Activated T-cell treated with anti-CD3 and anti-CD28 coated beads, Interleukin-2, amount 50 U/mL, for 72 hours (primary cell): ENCODE measurements around the gene CDCP1. TPM values are rescaled to one million over a fixed set of nuclear protein-coding genes. Genes with fewer than 3 reads are reported as not detected.
"Not testable (repeated sequence)": the region's sequence is repeated elsewhere in the genome, so short reads cannot be mapped to it uniquely, and the experiment has no call there.

Source experiments
- ATAC-seq, 2 donors: fragments of 150-1000 bp; cut with Tn5 transposase; replicated peaks in 1 of 2; 2 replicates each; pipeline ENCODE4 v1.10.0; 2021; ENCODE audit warnings: moderate library complexity in 2 of 2, mild to moderate bottlenecking in 1 of 2
- DNase-seq, 2 donors: peaks; one replicate each; pipeline ENCODE4 v3.0.0; 2021 to 2022; ENCODE audit warnings: mixed read lengths in 1 of 2
- H3K27ac Mint-ChIP-seq: one replicate; pipeline ENCODE4 v1.8.0; 2022; ENCODE audit warnings: mild to moderate bottlenecking, moderate library complexity, mixed read lengths
- H3K27me3 Mint-ChIP-seq: one replicate; pipeline ENCODE4 v1.8.0; 2022; ENCODE audit warnings: low read depth, mixed read lengths
- H3K36me3 Mint-ChIP-seq, 2 donors: one replicate each; pipeline ENCODE4 v1.8.0; 2022; ENCODE audit warnings: mixed read lengths in 2 of 2, mild to moderate bottlenecking in 1 of 2; ENCODE audit not compliant: insufficient read depth in 2 of 2
- H3K4me1 Mint-ChIP-seq: one replicate; pipeline ENCODE4 v1.8.0; 2022; ENCODE audit warnings: low read depth, mixed read lengths
- H3K4me3 Mint-ChIP-seq, 2 donors: one replicate each; pipeline ENCODE4 v1.8.0; 2022; ENCODE audit warnings: mild to moderate bottlenecking in 2 of 2, mixed read lengths in 2 of 2, moderate library complexity in 2 of 2
- H3K9me3 Mint-ChIP-seq, 2 donors: one replicate each; pipeline ENCODE4 v1.8.0; 2022; ENCODE audit warnings: mixed read lengths in 2 of 2
- total RNA-seq, 2 donors: library from RNA; stranded (reverse); gene quantifications; one replicate each; pipeline ENCODE4 v1.2.3, GENCODE V29; 2022

Gene CDCP1
- total RNA-seq, 2 donors from 2014 or later, result 1.2 to 2.8 TPM

- Mint-ChIP-seq H3K27ac (no peak overlapping the region), H3K27me3 (no peaks in the 10 kb centered on the region), H3K9me3 (no peaks in the 10 kb centered on the region), H3K4me1 (peaks cover 11% of the 10 kb centered on the region), H3K36me3 (no peaks in the 10 kb centered on the region), H3K4me3 (no peak overlapping the region)
- ATAC-seq (no peak), DNase-seq (no peak)
These were observed 55.3 kb downstream of the CDCP1 start for GRCh38 chr3:45090855-45091254.

DNA sequence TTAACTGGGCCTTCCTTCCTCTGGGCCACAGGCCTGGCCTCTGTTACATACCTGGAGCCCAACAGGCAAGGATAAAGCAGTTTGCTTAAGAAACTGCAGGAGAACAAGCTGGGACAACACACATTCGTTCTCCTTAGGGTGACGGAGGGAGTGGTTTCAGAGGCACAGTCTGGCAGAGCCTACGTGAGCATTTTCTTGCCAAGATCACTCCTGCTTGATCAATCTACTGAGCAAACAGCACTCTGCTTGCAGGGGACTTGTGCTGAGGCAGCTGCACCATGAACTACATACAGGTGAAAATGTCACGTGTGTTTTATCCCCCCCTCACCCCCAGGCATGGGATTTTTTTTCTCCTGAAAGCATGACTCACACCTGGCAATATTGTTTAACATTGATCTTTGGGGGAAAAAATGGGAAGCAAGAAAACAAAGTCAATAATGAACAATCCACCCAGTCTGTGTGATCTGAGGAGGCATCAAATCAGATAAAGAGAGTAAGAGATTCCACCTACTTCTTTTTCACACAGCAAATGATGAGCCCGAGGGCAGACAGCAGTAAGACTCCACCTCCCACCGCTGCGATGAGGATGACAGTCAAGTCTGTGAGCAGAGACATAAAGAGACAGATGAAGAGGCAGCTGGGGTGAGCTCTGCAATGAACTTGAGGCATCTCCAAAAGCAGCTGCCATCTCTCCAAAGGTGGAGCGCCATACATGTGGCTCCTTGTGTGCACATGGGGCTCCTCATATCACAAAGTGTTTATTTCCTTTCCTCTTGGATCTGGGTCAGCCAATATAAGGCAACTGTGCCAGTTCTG is 57.4 kb downstream of the CDCP1 start:
- DNase-seq (no peak), ATAC-seq (no peak)
- Mint-ChIP-seq H3K4me3 (no peak overlapping the region), H3K36me3 (no peaks in the 10 kb centered on the region), H3K27me3 (no peaks in the 10 kb centered on the region), H3K9me3 (no peaks in the 10 kb centered on the region), H3K27ac (no peak overlapping the region), H3K4me1 (peaks cover 7% of the 10 kb centered on the region)

GRCh38 chr3:45087155-45087554 is 59.0 kb downstream of the CDCP1 start:
- no peaks in the 10 kb centered on the region for H3K27me3 Mint-ChIP-seq
- DNase-seq, result no peak
- peaks cover 7% of the 10 kb centered on the region for H3K4me1 Mint-ChIP-seq
- no peaks in the 10 kb centered on the region for H3K36me3 Mint-ChIP-seq
- H3K9me3 Mint-ChIP-seq, result no peaks in the 10 kb centered on the region
- no peak for ATAC-seq
- no peak overlapping the region for H3K4me3 Mint-ChIP-seq
- no peak overlapping the region for H3K27ac Mint-ChIP-seq

DNA sequence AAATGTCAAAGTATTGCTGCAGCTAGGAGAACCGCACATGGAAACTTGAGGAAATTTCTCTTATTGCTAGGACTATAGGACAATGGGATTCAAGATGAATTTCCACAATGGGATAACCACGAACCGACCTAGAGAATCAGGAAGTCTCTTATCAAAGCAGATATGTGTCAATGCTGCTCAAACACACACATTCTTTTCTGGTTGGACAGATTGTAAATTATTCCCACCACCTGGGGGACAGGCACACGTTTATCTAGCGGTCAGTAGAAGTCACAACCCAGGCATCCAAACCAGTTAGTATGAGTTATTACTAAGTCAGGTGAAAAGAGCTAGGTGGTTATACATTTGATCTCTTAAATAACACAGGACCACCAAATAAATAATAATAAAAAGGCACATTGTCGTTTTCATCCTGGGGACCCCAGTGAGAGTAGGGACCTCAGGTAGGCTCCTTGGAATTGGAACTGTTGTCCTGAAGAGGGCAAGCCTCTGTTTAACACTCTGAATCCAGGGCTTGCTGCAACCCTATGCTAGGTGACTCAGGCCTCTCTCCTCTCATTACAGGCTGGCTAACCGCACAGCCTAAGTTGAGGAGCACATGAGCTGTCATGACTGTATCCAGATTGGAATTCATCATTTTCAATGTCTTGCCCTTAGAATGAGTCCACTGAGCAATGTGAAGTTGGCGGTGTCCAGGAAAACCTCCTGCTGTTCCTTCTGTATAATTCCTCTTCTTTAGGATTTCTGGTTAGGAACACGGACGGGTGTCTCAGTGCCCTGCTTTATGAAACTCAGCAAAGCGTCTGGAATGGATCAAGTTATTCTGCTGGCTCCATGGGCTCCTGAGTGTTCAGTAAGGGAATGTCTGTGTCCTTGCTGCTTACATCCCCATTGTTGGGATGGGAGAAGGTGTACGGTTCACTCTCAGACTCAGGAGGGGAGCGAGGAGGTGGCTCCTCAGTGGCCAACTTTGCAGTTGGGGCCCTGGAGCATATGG is 61.1 kb downstream of the CDCP1 start:
- ATAC-seq (no peak), DNase-seq (no peak)
- Mint-ChIP-seq H3K27me3 (peaks cover 8% of the 10 kb centered on the region), H3K36me3 (no peaks in the 10 kb centered on the region), H3K4me3 (no peak overlapping the region), H3K9me3 (peaks cover 0 to 3% of the 10 kb centered on the region in 2 donors), H3K4me1 (peaks cover 7% of the 10 kb centered on the region), H3K27ac (no peak overlapping the region)

DNA sequence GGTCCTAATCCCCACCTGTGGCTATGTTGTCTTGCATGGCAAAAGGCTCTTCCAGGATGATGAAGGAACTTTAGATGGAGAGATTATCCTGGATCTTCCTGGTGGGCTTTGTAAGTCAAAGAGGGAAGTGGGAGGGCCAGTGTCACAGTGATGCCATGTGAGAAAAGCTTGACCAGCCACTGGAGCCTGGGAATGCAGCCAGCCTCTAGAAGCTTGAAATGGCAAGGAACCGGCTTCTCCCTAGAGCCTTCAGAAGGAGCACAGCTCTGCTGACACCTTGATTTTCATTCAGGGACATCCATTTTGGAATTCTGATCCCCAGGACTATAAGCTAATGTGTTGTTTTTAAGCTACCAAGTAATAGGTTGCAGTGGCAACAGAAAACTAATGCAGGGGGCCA is 61.8 kb downstream of the CDCP1 start:
- Mint-ChIP-seq H3K4me3 (no peak overlapping the region), H3K4me1 (peaks cover 7% of the 10 kb centered on the region), H3K36me3 (no peaks in the 10 kb centered on the region), H3K27ac (no peak overlapping the region), H3K9me3 (peaks cover 0 to 4% of the 10 kb centered on the region in 2 donors), H3K27me3 (peaks cover 11% of the 10 kb centered on the region)
- ATAC-seq (no peak), DNase-seq (no peak)

DNA sequence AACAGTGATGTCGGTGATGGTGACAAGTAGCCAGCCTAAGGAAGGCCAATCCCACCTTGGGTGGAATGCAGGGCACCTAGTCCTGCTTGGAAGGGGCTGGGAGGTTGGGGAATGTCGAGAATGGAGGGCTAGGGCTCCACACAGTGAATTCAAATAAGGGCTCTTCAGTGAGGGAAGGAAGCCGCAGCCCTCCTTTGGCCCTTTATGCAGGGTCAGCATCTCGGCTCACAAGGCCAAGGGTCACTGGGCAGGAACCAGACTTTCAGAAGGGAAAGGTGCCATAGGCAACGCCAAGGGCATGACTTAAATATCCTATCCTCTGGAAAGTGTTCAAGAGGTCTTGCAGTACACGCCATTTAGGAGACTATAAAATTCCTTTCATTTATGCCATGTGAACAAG is 63.2 kb downstream of the CDCP1 start:
- H3K4me3 Mint-ChIP-seq, result no peak overlapping the region
- no peaks in the 10 kb centered on the region for H3K36me3 Mint-ChIP-seq

DNA sequence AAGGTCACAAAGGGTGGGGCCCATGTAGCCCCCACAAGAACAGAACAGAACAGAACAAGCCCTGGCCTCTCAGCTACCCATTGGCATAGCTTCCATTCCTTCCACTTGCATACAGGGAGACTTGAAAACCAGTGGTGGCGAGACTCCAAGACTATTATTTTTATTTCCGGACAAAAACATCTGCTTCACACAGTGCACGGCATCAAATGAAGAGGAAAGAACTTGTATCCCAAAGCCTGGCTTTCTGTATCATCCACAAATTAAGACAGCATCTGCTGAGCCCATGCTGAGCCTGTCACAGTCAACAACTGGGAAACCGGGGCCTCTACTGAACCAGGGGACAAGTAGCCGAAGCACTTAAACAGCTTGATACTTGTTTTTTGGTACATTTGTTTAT is 64.0 kb downstream of the CDCP1 start:
- H3K4me1 Mint-ChIP-seq, result no peaks in the 10 kb centered on the region
- H3K27ac Mint-ChIP-seq, result no peak overlapping the region
- no peak overlapping the region for H3K4me3 Mint-ChIP-seq
- H3K9me3 Mint-ChIP-seq, result peaks cover 0 to 4% of the 10 kb centered on the region in 2 donors
- no peak for DNase-seq
- H3K36me3 Mint-ChIP-seq, result no peaks in the 10 kb centered on the region
- H3K27me3 Mint-ChIP-seq, result peaks cover 11% of the 10 kb centered on the region
- no peak for ATAC-seq

More for the DNA sequence above, 63.2 kb downstream of the CDCP1 start:
- no peak for DNase-seq
- ATAC-seq, result no peak
- Mint-ChIP-seq H3K27me3 (peaks cover 11% of the 10 kb centered on the region), H3K27ac (no peak overlapping the region), H3K9me3 (peaks cover 0 to 4% of the 10 kb centered on the region in 2 donors), H3K4me1 (no peaks in the 10 kb centered on the region)

DNA sequence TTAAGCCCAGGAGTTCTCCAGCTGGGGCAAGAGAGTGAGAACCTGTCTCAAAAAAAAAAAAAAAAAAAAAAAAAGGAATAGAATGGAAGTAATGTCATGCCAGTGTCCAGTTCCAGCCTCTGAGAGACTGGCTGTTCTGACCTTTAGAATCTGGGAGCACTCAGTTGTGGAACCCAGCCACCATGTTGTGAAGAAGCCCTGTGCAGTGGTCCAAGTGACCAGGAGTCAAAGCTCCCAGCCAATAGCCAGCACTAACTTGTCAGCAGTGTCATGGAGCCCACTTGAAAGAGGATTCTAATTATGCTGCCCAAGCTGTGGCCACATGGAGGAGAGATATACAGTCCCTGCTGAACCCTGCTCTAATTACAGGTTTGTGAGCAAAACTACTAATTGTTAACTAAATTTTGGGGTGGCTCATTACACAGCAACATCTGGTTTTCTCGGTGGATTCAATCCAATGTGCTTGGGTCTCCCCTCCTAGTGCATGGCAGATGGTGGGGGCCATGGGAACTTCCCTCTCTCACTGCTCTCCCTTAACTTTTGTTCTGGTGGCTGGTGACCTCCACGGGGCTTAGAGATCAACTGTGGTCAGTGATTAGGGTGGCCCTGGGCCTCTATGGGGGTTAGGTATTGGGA is 64.6 kb downstream of the CDCP1 start:
- DNase-seq, result no peak
- no peaks in the 10 kb centered on the region for H3K36me3 Mint-ChIP-seq
- ATAC-seq, result no peak
- no peaks in the 10 kb centered on the region for H3K4me1 Mint-ChIP-seq
- no peak overlapping the region for H3K27ac Mint-ChIP-seq
- no peak overlapping the region for H3K4me3 Mint-ChIP-seq
- peaks cover 0 to 4% of the 10 kb centered on the region in 2 donors for H3K9me3 Mint-ChIP-seq
- H3K27me3 Mint-ChIP-seq, result peaks cover 11% of the 10 kb centered on the region

- no peak for ATAC-seq
- no peak overlapping the region for H3K4me3 Mint-ChIP-seq
- no peaks in the 10 kb centered on the region for H3K4me1 Mint-ChIP-seq
- H3K36me3 Mint-ChIP-seq, result no peaks in the 10 kb centered on the region
- DNase-seq, result no peak
- H3K27ac Mint-ChIP-seq, result no peak overlapping the region
- H3K27me3 Mint-ChIP-seq, result peaks cover 11% of the 10 kb centered on the region
- peaks cover 0 to 4% of the 10 kb centered on the region in 2 donors for H3K9me3 Mint-ChIP-seq
These were observed 65.4 kb downstream of the CDCP1 start for GRCh38 chr3:45080824-45081223.

DNA sequence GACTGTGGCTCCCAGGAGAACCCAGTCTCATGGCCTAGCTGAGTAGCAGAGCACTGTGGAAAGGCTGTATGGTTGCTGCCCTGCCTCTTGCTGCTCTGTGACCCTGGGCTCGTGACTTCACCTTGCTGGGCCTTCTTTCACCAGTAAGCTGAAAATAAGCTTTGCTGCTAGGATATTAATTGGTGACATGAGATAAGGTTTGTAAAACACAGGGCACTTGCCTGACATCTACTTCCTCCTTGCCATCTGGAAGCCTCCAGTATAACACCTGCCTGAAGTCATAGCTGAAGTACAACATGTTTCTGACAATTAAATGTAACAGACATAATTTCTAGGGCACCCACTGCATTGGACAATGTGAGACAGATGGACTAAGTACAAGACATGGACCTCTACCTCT is 66.5 kb downstream of the CDCP1 start:
- Mint-ChIP-seq H3K4me3 (no peak overlapping the region), H3K9me3 (peaks cover 0 to 4% of the 10 kb centered on the region in 2 donors), H3K4me1 (no peaks in the 10 kb centered on the region), H3K27ac (no peak overlapping the region), H3K27me3 (peaks cover 12% of the 10 kb centered on the region), H3K36me3 (no peaks in the 10 kb centered on the region)
- ATAC-seq, result no peak
- DNase-seq, result no peak

- no peaks in the 10 kb centered on the region for H3K4me1 Mint-ChIP-seq
- H3K36me3 Mint-ChIP-seq, result no peaks in the 10 kb centered on the region
- no peak overlapping the region for H3K4me3 Mint-ChIP-seq
- H3K27ac Mint-ChIP-seq, result no peak overlapping the region
- peaks cover 19% of the 10 kb centered on the region for H3K27me3 Mint-ChIP-seq
- H3K9me3 Mint-ChIP-seq, result peaks cover 0 to 4% of the 10 kb centered on the region in 2 donors
- ATAC-seq, result no peak
- DNase-seq, result no peak
These were observed 67.2 kb downstream of the CDCP1 start for GRCh38 chr3:45078910-45079522.

DNA sequence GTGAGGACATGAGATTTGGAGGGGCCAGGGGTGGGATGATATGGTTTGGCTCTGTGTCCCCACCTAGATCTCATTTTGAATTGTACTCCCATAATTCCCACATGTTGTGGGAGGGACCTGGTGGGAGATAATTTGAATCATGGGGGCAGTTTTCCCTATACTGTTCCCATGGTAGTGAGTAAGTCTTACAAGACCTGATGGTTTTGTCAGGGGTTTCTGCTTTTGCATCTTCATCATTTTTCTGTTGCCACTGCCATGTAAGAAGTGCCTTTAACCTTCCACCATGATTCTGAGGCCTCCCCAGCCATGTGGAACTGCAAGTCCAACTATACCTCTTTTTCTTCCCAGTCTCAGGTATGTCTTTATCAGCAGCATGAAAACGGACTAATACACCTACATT is 67.9 kb downstream of the CDCP1 start:
- not testable (repeated sequence) for H3K27ac Mint-ChIP-seq, ATAC-seq

More for the DNA sequence above, 67.9 kb downstream of the CDCP1 start:
- not testable (repeated sequence) for H3K36me3 Mint-ChIP-seq, H3K9me3 Mint-ChIP-seq, DNase-seq, H3K4me1 Mint-ChIP-seq, H3K4me3 Mint-ChIP-seq
- peaks cover 21% of the 10 kb centered on the region for H3K27me3 Mint-ChIP-seq
